GM21717 (cell line): Measurements from ENCODE around the gene TXNL4A.
"Not testable (repeated sequence)": the region's sequence is repeated elsewhere in the genome, so short reads cannot be mapped to it uniquely, and the experiment has no call there.

ENCODE experiments used
- ATAC-seq: cut with Tn5 transposase; IDR thresholded peaks from one replicate; pipeline ENCODE4 v1.9.1; 2021; ENCODE audit warnings: mild to moderate bottlenecking, moderate library complexity; ENCODE audit not compliant: unreplicated experiment

Gene TXNL4A

GRCh38 chr18:79988451-79989194 is at the start of gene TXNL4A:
TSS of gene TXNL4A (minus strand) at chr18:79988563. CDS start at chr18:79988392, 171 bp downstream.
- ATAC-seq: peak; percentile 97

- ATAC-seq: no peak
Observed at GRCh38 chr18:80037300-80037699, 48.9 kb upstream of the TXNL4A start.

GRCh38 chr18:80035997-80036396 is 47.6 kb upstream of the TXNL4A start:
- ATAC-seq: no peak

GRCh38 chr18:80034852-80035406 is 46.6 kb upstream of the TXNL4A start:
- no peak for ATAC-seq

GRCh38 chr18:80034068-80034851 is 45.9 kb upstream of the TXNL4A start, which contains the start of gene RBFA:
TSS of gene RBFA (plus strand) at chr18:80034434. CDS start at chr18:80034496, 62 bp downstream.
- peak; percentile 70 for ATAC-seq

- ATAC-seq: peak; percentile 56
Observed at GRCh38 chr18:80033181-80034067, 45.1 kb upstream of the TXNL4A start.

GRCh38 chr18:80029690-80030089 is 41.3 kb upstream of the TXNL4A start:
- ATAC-seq: no peak

GRCh38 chr18:80027719-80028118 is 39.4 kb upstream of the TXNL4A start:
- not testable (repeated sequence) for ATAC-seq

GRCh38 chr18:80026363-80026762 is 38.0 kb upstream of the TXNL4A start:
- no peak for ATAC-seq

- no peak for ATAC-seq
Observed at GRCh38 chr18:80023173-80023572, 34.8 kb upstream of the TXNL4A start.

- ATAC-seq: no peak
Observed at GRCh38 chr18:80022613-80023012, 34.2 kb upstream of the TXNL4A start.

- ATAC-seq: no peak
Observed at GRCh38 chr18:80012714-80013113, 24.4 kb upstream of the TXNL4A start.

GRCh38 chr18:80011496-80012137 is 23.3 kb upstream of the TXNL4A start:
- not testable (repeated sequence) for ATAC-seq

GRCh38 chr18:80010551-80010906 is 22.2 kb upstream of the TXNL4A start:
- no peak for ATAC-seq

GRCh38 chr18:80009661-80010550 is 21.5 kb upstream of the TXNL4A start:
- no peak for ATAC-seq

- ATAC-seq: no peak
Observed at GRCh38 chr18:80006724-80007123, 18.4 kb upstream of the TXNL4A start.

GRCh38 chr18:80004600-80005342 is 16.4 kb upstream of the TXNL4A start:
- ATAC-seq: no peak

- ATAC-seq: no peak
Observed at GRCh38 chr18:80002468-80002867, 14.1 kb upstream of the TXNL4A start.

GRCh38 chr18:80000877-80001276 is 12.5 kb upstream of the TXNL4A start:
- ATAC-seq: no peak
